IPS-18c (cell line): Measurements from ENCODE around the gene DGKI.

Source experiments
- H3K4me3 ChIP-seq: 2 replicates; pipeline ENCODE4 v1.7.0; 2013; ENCODE audit warnings: low read depth, mild to moderate bottlenecking, low read length, moderate library complexity; ENCODE audit not compliant: insufficient read depth
- H3K9me3 ChIP-seq: one replicate; pipeline ENCODE4 v1.6.1; 2013; ENCODE audit warnings: mild to moderate bottlenecking, low read length, moderate library complexity; ENCODE audit not compliant: control insufficient read depth, insufficient read depth

The DGKI gene

GRCh38 chr7:137343281-137343841, 503.4 kb downstream of the DGKI start, which contains the start of gene PTN:
Gene PTN, minus strand, starts transcription at chr7:137343733. Its CDS starts 88,760 bp downstream, at chr7:137254973.
- no peaks in the 10 kb centered on the region for H3K9me3 ChIP-seq

GRCh38 chr7:137342828-137343261, 503.9 kb downstream of the DGKI start:
- Histone ChIP-seq H3K9me3 (no peaks in the 10 kb centered on the region), H3K4me3 (peak overlapping the region; percentile 57; the same call in 1 of the 2 replicates)

More at GRCh38 chr7:137343281-137343841, 503.4 kb downstream of the DGKI start, which contains the start of gene PTN:
- peak within 1 kb of the TSS; percentile 57 for H3K4me3 ChIP-seq

GRCh38 chr7:137342265-137342664, 504.5 kb downstream of the DGKI start:
- no peak overlapping the region; the same call in 1 of the 2 replicates for H3K4me3 ChIP-seq
- no peaks in the 10 kb centered on the region for H3K9me3 ChIP-seq

GRCh38 chr7:137337902-137338301, 508.9 kb downstream of the DGKI start:
- Histone ChIP-seq H3K9me3 (no peaks in the 10 kb centered on the region), H3K4me3 (no peak overlapping the region)

GRCh38 chr7:137335814-137336213, 511.0 kb downstream of the DGKI start:
- Histone ChIP-seq H3K4me3 (no peak overlapping the region), H3K9me3 (no peaks in the 10 kb centered on the region)

- Histone ChIP-seq H3K9me3 (no peaks in the 10 kb centered on the region), H3K4me3 (no peak overlapping the region)
These were observed 515.4 kb downstream of the DGKI start for GRCh38 chr7:137331378-137331777.
